Measurements from ENCODE around the gene ZW10. TPM values are rescaled to one million over a fixed set of nuclear protein-coding genes. Genes with fewer than 3 reads are reported as not detected.

Gene ZW10, protein sequence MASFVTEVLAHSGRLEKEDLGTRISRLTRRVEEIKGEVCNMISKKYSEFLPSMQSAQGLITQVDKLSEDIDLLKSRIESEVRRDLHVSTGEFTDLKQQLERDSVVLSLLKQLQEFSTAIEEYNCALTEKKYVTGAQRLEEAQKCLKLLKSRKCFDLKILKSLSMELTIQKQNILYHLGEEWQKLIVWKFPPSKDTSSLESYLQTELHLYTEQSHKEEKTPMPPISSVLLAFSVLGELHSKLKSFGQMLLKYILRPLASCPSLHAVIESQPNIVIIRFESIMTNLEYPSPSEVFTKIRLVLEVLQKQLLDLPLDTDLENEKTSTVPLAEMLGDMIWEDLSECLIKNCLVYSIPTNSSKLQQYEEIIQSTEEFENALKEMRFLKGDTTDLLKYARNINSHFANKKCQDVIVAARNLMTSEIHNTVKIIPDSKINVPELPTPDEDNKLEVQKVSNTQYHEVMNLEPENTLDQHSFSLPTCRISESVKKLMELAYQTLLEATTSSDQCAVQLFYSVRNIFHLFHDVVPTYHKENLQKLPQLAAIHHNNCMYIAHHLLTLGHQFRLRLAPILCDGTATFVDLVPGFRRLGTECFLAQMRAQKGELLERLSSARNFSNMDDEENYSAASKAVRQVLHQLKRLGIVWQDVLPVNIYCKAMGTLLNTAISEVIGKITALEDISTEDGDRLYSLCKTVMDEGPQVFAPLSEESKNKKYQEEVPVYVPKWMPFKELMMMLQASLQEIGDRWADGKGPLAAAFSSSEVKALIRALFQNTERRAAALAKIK
- 10 to 100 TPM; 11.3 to 17.1 (median 15.2) TPM for total RNA-seq

DNA sequence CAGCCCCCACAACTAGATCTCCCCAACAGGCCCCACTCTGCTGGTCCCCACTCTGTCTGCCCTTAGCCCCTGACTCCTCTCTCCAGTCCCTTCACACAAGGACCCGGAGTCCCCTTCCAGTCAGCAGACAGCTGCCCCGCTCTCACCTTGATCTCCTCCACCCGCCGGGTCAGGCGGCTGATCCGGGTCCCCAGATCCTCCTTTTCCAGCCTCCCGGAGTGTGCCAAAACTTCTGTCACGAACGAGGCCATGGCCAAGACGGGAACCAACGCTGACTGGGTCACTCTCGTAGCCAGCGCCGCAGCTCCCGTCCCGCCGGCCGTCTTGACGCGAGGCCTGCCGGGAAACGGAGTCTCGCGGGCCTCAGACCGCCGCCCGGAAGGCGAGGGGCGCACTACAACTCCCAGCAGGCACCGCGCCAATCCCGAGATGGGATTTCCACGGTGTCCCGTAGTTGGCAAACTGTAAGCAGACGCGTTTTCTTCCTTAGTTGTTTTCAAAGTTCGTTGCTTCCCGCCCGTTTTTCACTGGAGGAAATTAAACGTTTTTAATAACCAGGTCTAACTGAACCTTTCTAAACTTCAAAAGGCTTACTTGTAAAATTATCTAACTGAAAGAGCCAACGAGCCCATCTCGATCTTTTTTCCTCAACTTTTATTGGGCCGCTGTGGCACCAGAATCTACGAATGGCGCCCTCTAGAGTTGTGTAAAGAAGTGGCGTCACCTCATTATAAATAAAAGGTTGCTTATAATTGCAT lies at the start of gene ZW10:
Gene ZW10, minus strand, starts transcription at position 277 of the 758 bp plus-strand sequence. Its CDS starts 26 bp downstream, at position 251.
- H3K27ac ChIP-seq = peak within 1 kb of the TSS; percentile 81 to 92 (median 86)
- TF ChIP-seq, protein P1, sequence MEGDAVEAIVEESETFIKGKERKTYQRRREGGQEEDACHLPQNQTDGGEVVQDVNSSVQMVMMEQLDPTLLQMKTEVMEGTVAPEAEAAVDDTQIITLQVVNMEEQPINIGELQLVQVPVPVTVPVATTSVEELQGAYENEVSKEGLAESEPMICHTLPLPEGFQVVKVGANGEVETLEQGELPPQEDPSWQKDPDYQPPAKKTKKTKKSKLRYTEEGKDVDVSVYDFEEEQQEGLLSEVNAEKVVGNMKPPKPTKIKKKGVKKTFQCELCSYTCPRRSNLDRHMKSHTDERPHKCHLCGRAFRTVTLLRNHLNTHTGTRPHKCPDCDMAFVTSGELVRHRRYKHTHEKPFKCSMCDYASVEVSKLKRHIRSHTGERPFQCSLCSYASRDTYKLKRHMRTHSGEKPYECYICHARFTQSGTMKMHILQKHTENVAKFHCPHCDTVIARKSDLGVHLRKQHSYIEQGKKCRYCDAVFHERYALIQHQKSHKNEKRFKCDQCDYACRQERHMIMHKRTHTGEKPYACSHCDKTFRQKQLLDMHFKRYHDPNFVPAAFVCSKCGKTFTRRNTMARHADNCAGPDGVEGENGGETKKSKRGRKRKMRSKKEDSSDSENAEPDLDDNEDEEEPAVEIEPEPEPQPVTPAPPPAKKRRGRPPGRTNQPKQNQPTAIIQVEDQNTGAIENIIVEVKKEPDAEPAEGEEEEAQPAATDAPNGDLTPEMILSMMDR (IDR thresholded peaks at IDR 0.05) = peak; percentile 76 to 85 (median 81)
- TF ChIP-seq POLR2A (IDR thresholded peaks at IDR 0.05) = peak in 1 of 4 donors; percentile 48
- H3K9me3 ChIP-seq = no peaks in the 10 kb centered on the region
- peak; percentile 68 for DNase-seq
- H3K36me3 ChIP-seq = peaks cover 0 to 25% (median 2%) of the 10 kb centered on the region in 3 donors
- intact Hi-C loops (cut with DNase I) = no loop called here
- H3K4me1 ChIP-seq = peaks cover 0 to 41% (median 17%) of the 10 kb centered on the region in 3 donors
- peak within 1 kb of the TSS; percentile 64 to 90 (median 78) for H3K4me3 ChIP-seq
- 0% methylated on average over 14 to 26 of the region's 46 CpGs for WGBS, 2 donors
- no peaks in the 10 kb centered on the region for H3K27me3 ChIP-seq

DNA sequence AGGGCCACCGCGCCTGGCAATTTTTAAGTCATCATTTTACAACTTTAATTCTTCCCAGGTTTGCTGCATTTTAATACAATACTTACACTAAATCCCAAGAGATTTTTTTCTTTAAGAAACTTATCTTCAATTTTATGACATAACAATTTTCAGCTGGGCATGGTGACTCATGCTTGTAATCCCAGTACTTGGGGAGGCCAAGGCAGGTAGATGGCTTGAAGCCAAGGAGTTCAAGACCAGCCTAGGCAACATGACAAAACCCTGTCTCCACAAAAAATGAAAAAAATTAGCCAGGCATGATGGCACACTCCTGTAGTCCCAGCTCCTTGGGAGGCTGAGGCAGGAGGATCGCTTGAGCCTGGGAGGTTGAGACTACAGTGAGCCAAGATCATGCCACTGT lies 44.9 kb upstream of the ZW10 start:
- no peak overlapping the region for H3K27ac ChIP-seq
- H3K4me3 ChIP-seq = no peak overlapping the region
- H3K36me3 ChIP-seq = peaks cover 0 to 84% (median 5%) of the 10 kb centered on the region in 3 donors
- intact Hi-C loops (cut with DNase I) = no loop called here
- H3K9me3 ChIP-seq = no peaks in the 10 kb centered on the region
- no peaks in the 10 kb centered on the region for H3K4me1 ChIP-seq
- WGBS, 2 donors = 100% methylated on average over 3 of the region's 3 CpGs
- no peaks in the 10 kb centered on the region for H3K27me3 ChIP-seq
- no peak for DNase-seq
- TF ChIP-seq POLR2A (IDR thresholded peaks at IDR 0.05) = no peak
- TF ChIP-seq, protein P1 (IDR thresholded peaks at IDR 0.05) = no peak

DNA sequence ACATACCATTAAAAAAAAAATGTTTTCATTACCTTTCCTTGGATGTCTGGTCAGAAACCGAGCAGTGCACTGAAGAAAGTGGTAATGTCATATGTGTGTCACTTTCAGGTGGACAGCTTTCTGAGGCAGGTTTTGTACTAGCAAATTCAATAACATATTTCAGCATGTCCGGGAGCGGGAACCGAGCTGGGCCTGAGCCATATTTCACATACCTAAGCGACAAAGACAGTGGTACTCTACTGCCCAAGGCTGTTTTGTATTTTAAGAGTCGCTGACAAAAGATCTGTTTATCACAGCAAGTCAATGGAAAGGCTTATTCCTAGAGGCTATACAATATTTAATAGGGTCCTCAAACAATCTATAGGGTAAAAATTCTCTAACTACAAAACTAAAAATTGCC lies 44.1 kb upstream of the ZW10 start:
- H3K9me3 ChIP-seq = no peaks in the 10 kb centered on the region
- H3K27ac ChIP-seq = no peak overlapping the region
- intact Hi-C loops (cut with DNase I) = no loop called here
- TF ChIP-seq, protein P1 (IDR thresholded peaks at IDR 0.05) = no peak
- no peak for TF ChIP-seq POLR2A (IDR thresholded peaks at IDR 0.05)
- DNase-seq = no peak
- H3K27me3 ChIP-seq = no peaks in the 10 kb centered on the region
- H3K4me3 ChIP-seq = no peak overlapping the region
- peaks cover 0 to 84% (median 5%) of the 10 kb centered on the region in 3 donors for H3K36me3 ChIP-seq
- 81 to 86% methylated on average over 6 of the region's 6 CpGs for WGBS, 2 donors
- H3K4me1 ChIP-seq = no peaks in the 10 kb centered on the region

DNA sequence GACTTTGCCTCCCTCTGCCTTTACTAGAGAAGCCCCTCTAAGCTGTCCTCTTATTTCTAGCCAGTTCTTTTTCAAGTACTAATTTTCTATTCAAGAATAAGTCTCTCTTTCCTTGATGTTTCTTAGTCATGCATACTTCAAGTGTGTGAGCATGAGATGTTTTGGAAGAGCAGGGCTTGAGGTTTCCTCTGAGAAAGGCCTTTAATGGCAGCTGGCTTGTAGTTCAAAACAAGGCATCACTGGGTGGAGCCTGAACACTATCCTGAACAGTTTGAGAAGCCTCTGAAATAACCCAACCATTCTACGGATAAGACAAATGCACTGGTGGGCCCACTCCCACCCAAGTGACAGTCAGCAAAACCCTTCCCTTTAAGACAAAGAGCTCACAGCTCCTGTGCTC lies 43.7 kb upstream of the ZW10 start:
- H3K4me1 ChIP-seq = no peaks in the 10 kb centered on the region
- WGBS, 2 donors = 100% methylated on average over 1 of the region's 1 CpG; no CpG with 5 or more reads in 1 of the 2 donors
- TF ChIP-seq, protein P1 (IDR thresholded peaks at IDR 0.05) = no peak
- no peak for TF ChIP-seq POLR2A (IDR thresholded peaks at IDR 0.05)
- no peak overlapping the region for H3K27ac ChIP-seq
- no peak overlapping the region for H3K4me3 ChIP-seq
- H3K27me3 ChIP-seq = no peaks in the 10 kb centered on the region
- intact Hi-C loops (cut with DNase I) = no loop called here
- no peak for DNase-seq
- H3K9me3 ChIP-seq = no peaks in the 10 kb centered on the region
- peaks cover 0 to 84% (median 5%) of the 10 kb centered on the region in 3 donors for H3K36me3 ChIP-seq

Data from esophagus squamous epithelium (tissue), 5 donors.